ENCODE results near the gene CD163L1.

GRCh38 chr12:7483343-7483742 lies 39.4 kb upstream of the CD163L1 start:
- TF ChIP-seq CTCF (IDR thresholded peaks at IDR 0.05; ENCODE audit: low read depth, low read length) (no peak), POLR2A (IDR thresholded peaks at IDR 0.05; ENCODE audit: extremely low read depth, insufficient read length) (no peak)
